Measurements from ENCODE around the gene MMRN1.

GRCh38 chr4:89909889-89910288, 15.2 kb downstream of the MMRN1 start:
- TF ChIP-seq, protein P1, sequence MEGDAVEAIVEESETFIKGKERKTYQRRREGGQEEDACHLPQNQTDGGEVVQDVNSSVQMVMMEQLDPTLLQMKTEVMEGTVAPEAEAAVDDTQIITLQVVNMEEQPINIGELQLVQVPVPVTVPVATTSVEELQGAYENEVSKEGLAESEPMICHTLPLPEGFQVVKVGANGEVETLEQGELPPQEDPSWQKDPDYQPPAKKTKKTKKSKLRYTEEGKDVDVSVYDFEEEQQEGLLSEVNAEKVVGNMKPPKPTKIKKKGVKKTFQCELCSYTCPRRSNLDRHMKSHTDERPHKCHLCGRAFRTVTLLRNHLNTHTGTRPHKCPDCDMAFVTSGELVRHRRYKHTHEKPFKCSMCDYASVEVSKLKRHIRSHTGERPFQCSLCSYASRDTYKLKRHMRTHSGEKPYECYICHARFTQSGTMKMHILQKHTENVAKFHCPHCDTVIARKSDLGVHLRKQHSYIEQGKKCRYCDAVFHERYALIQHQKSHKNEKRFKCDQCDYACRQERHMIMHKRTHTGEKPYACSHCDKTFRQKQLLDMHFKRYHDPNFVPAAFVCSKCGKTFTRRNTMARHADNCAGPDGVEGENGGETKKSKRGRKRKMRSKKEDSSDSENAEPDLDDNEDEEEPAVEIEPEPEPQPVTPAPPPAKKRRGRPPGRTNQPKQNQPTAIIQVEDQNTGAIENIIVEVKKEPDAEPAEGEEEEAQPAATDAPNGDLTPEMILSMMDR (IDR thresholded peaks at IDR 0.05; ENCODE audit: control extremely low read depth in 1 of 3, insufficient read depth in 1 of 3, low read depth in 1 of 3, low read length in 3 of 3), result no peak
- TF ChIP-seq CEBPB (IDR thresholded peaks at IDR 0.05; ENCODE audit: low read depth, low read length), result no peak
- TF ChIP-seq MAX (IDR thresholded peaks at IDR 0.05), result no peak
- TF ChIP-seq RAD21 (IDR thresholded peaks at IDR 0.05 in 1 of 2, conservative IDR thresholded peaks at IDR 0.05 in 1 of 2; ENCODE audit: low read depth in 2 of 2, low read length in 2 of 2), result no peak
- no peak for TF ChIP-seq YY1 (IDR thresholded peaks at IDR 0.05; ENCODE audit: low read depth, low read length)
- TF ChIP-seq POLR2A (IDR thresholded peaks at IDR 0.05; ENCODE audit: control extremely low read depth in 1 of 2, low read depth in 2 of 2, low read length in 2 of 2), result no peak
- no peak for TF ChIP-seq TCF12 (IDR thresholded peaks at IDR 0.05; ENCODE audit: low read depth, low read length)
